Measurements from ENCODE around the gene SHROOM1.

Gene SHROOM1

DNA sequence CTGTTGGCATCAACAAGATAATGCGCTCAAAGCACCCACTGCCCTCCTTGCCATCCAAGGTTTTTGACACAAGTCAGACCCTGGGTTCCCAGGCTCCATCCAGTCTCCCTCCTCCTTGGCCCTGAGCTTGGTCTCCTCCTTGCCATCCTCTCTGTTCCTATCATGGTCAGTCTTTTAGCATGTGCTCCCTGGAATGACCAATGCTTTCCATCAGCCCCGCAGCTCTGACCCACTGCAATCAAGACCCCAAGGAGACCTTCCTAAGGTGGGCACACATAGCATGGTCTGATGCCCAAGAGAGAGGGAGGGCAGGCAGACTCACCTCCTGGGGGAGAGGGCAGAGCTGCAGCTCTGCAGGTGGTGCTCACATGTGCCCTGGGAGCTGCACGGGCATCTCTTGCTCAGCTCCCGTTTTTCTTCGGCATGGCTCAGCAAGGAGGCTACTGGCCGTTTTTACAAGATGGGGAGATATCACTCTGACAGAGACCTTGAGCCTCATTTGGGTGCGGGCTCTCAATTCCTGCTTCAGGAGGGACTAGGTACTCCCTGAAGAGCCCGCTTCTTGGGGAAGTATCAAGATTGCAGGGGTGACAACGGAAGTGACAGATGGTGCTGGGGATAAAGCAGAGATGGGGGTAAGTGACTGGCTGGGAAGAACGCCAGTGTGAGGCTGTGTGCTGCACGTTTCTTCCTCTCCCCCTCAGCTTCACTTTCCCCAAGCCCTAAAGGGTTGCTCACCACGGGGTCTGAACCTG, 56.7 kb downstream of the SHROOM1 start:
- H3K4me3 ChIP-seq (replicated peaks; ENCODE audit: low read depth, low read length): no peak overlapping the region
- no peak for DNase-seq (ENCODE audit: extremely low read depth, insufficient read length)
- no peak for TF ChIP-seq CTCF (IDR thresholded peaks at IDR 0.05; ENCODE audit: insufficient read depth, low read length, poor library complexity, severe bottlenecking)
- H3K36me3 ChIP-seq (ENCODE audit: control insufficient read depth, insufficient read depth, low read length): no peaks in the 10 kb centered on the region; the same call in 1 of the 2 replicates
- H3K27me3 ChIP-seq (replicated peaks; ENCODE audit: control insufficient read depth, insufficient read depth, low read length): no peaks in the 10 kb centered on the region

- no peak for DNase-seq (ENCODE audit: extremely low read depth, insufficient read length)
- H3K27me3 ChIP-seq (replicated peaks; ENCODE audit: control insufficient read depth, insufficient read depth, low read length): no peaks in the 10 kb centered on the region
- no peaks in the 10 kb centered on the region; the same call in 1 of the 2 replicates for H3K36me3 ChIP-seq (ENCODE audit: control insufficient read depth, insufficient read depth, low read length)
- TF ChIP-seq CTCF (IDR thresholded peaks at IDR 0.05; ENCODE audit: insufficient read depth, low read length, poor library complexity, severe bottlenecking): no peak
- H3K4me3 ChIP-seq (replicated peaks; ENCODE audit: low read depth, low read length): no peak overlapping the region
Observed at GRCh38 chr5:132773114-132773513, 57.3 kb downstream of the SHROOM1 start.

GRCh38 chr5:132772291-132773070, 58.0 kb downstream of the SHROOM1 start:
- TF ChIP-seq CTCF (IDR thresholded peaks at IDR 0.05; ENCODE audit: insufficient read depth, low read length, poor library complexity, severe bottlenecking): no peak
- Histone ChIP-seq H3K36me3 (ENCODE audit: control insufficient read depth, insufficient read depth, low read length) (no peaks in the 10 kb centered on the region; the same call in 1 of the 2 replicates), H3K27me3 (replicated peaks; ENCODE audit: control insufficient read depth, insufficient read depth, low read length) (no peaks in the 10 kb centered on the region), H3K4me3 (replicated peaks; ENCODE audit: low read depth, low read length) (no peak overlapping the region)
- DNase-seq (ENCODE audit: extremely low read depth, insufficient read length): no peak

All from GM06990 (cell line).